ENCODE data around the gene EFCAB14. TPM values are rescaled to one million over a fixed set of nuclear protein-coding genes. Genes with fewer than 3 reads are reported as not detected.
"Not testable (repeated sequence)": the region's sequence is repeated elsewhere in the genome, so short reads cannot be mapped to it uniquely, and the experiment has no call there.

Gene EFCAB14
- 33.1 TPM for polyA plus RNA-seq (2013, experiment 1 of 2; ENCODE audit: insufficient read length)
- polyA plus RNA-seq (2013, experiment 2 of 2; ENCODE audit: insufficient read length): 35.1 TPM

- DNase-seq: peak; percentile 86
Observed at GRCh38 chr1:46718727-46719622, at the start of gene EFCAB14. Gene EFCAB14 (minus strand): TSS chr1:46719114. CDS start chr1:46718087, 1,027 bp downstream.

GRCh38 chr1:46768445-46768844 lies 49.5 kb upstream of the EFCAB14 start:
- no peak for DNase-seq

GRCh38 chr1:46767649-46768282 lies 48.9 kb upstream of the EFCAB14 start:
- no peak for DNase-seq

- DNase-seq: no peak
Observed at GRCh38 chr1:46764402-46764801, 45.5 kb upstream of the EFCAB14 start.

- DNase-seq: no peak
Observed at GRCh38 chr1:46761740-46762139, 42.8 kb upstream of the EFCAB14 start.

GRCh38 chr1:46760558-46761166 lies 41.7 kb upstream of the EFCAB14 start:
- DNase-seq: no peak

GRCh38 chr1:46757956-46758528 lies 39.1 kb upstream of the EFCAB14 start:
- DNase-seq: no peak

GRCh38 chr1:46757247-46757955 lies 38.5 kb upstream of the EFCAB14 start:
- no peak for DNase-seq

GRCh38 chr1:46755121-46755520 lies 36.2 kb upstream of the EFCAB14 start:
- no peak for DNase-seq

- not testable (repeated sequence) for DNase-seq
Observed at GRCh38 chr1:46754707-46755106, 35.8 kb upstream of the EFCAB14 start.

- no peak for DNase-seq
Observed at GRCh38 chr1:46753985-46754384, 35.1 kb upstream of the EFCAB14 start.

GRCh38 chr1:46749921-46750404 lies 31.0 kb upstream of the EFCAB14 start:
- no peak for DNase-seq

- no peak for DNase-seq
Observed at GRCh38 chr1:46749404-46749803, 30.5 kb upstream of the EFCAB14 start.

GRCh38 chr1:46747683-46748288 lies 28.9 kb upstream of the EFCAB14 start:
- DNase-seq: peak; percentile 16

- DNase-seq: no peak
Observed at GRCh38 chr1:46742069-46742468, 23.2 kb upstream of the EFCAB14 start.

- peak; percentile 61 for DNase-seq
Observed at GRCh38 chr1:46735708-46736324, 16.9 kb upstream of the EFCAB14 start.

GRCh38 chr1:46728327-46728873 lies 9.5 kb upstream of the EFCAB14 start:
- DNase-seq: not testable (repeated sequence)

- peak; percentile 42 for DNase-seq
Observed at GRCh38 chr1:46725736-46726108, 6.8 kb upstream of the EFCAB14 start.

- DNase-seq: peak; percentile 67
Observed at GRCh38 chr1:46724991-46725735, 6.2 kb upstream of the EFCAB14 start.

- DNase-seq: no peak
Observed at GRCh38 chr1:46723901-46724300, 5.0 kb upstream of the EFCAB14 start.
